SW480 (cell line): Measurements from ENCODE around the gene SLC51B.
"Not testable (repeated sequence)": the region's sequence is repeated elsewhere in the genome, so short reads cannot be mapped to it uniquely, and the experiment has no call there.

Source experiments
- DNase-seq: peaks from one replicate; pipeline ENCODE4 v3.0.0-alpha.2; 2016; ENCODE audit warnings: low spot score

The SLC51B gene

DNA sequence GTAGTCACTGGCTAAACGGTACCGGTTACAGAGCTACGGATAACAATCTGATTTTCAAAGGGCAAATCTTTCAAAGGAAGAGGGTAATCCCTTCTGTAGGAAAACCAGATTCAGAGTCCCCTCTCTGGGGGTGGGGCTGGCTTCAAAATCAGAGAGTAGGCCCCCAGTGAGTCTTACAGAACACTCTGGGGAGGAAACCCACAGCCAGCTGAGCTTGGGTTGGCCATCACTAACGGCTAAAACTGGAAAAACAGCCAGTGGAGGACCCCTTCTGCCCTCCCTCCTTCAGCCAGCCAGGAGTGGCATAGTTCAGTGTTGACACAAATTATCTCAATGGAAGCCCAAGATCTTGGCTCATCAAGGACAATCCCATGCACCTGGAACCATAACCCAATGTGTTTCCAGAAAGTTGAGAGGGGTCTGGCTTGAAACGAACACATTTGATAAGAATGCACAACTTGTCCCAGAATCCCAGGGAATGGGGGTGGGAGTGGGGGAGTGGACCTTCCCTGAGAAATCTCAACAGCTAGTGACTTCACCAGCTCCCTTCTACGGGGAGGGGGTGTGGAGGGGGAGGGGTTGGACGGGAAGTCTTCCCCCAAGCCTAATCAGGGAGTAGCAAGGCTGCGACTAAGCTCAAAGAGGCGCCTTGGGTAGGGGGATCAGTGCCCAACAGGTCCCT lies 21.6 kb downstream of the SLC51B start:
- DNase-seq, result no peak

DNA sequence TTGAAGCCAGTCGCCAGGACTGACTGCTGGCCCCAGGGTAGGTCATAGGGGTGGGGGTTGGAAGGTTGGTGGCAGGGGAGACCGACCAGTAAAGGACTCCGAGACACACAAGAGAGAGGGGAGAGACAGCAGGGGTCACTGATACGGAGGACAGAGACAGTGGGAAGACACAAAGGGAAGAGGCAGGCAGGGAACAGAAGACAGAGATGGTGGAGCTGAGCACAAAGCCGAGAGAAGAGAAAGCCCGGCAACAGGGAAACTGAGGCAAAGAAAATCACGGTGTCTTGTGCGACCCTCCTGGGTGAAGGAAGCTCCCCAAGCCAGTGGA lies 22.1 kb downstream of the SLC51B start:
- DNase-seq, result no peak

DNA sequence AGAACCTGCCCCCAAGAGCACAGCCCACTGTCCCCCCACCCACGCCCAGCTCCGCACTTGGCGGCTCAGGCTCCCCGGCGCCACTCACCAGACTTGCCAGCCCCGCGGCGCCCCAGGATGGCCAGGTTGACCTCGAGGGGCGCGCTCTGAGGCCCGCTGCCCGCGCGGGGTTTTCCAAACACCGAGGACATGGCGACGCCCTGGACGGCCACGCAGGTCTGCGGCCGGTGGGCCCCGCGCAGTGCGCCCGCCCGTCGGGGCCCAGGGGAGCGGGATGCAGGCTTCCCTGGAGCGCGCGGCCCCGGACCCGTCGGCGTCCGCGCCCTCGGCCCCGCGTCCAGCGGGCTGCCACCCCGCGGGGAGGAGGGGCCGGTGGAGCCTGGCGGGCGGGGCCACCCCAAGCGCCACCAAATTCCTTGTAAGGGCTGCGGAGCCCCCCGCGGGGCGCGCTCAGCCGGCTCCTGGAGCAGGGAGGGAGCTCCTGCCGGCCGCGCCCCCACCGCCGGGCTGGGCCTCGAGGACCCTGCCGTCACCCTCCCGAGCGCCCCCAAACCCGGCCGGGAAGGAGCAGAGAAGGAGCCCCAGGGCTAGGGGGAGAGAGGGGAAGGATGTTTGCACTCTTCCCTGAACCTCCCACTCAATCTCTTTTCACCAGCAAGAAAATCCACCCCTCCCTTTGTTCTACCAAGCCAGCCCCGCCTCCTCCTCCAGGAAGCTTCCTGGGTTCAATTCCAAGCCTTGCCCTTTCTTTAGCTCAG lies 22.6 kb downstream of the SLC51B start, which contains the start of gene RASL12:
Gene RASL12, minus strand, starts transcription at position 347 of the 758 bp plus-strand sequence. Its CDS starts 156 bp downstream, at position 191.
- DNase-seq, result no peak

DNA sequence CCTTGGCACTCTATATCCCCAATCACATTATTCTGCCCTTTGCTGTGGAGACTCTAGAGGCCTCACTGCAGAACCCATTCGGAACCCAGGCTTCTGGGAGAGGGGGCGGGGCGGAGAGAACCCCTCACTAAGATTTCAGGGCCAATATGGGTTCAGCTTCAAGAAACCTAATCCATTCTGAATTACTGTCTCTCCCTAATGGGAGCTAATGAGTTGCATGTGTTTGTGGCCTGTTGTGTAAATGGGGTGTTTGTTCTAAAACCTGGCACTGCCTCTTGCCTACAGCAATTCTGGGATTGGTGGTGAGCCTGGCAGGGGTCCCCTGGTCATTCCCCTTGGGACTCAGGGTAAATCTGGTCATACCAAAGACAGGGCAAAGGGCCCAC lies 23.2 kb downstream of the SLC51B start:
- no peak for DNase-seq

DNA sequence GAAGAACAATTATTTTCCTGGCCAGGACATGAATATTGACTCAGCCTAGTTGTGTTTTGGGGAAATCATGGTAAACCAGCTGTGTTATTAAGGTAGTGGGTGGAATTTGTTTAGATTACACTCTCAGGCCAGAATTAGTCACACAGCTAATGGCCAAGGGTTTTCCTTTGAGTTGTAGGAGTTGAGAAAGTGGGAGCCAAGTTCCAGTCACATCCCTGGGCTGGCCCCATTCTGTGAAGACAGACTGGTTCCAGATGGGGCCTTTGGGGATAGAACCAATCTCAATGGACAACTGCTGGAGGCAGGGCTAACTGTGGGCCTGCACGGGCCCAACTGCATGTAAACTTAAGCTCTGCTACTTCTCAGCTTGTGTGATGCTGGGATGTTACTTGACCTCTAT lies 24.0 kb downstream of the SLC51B start:
- DNase-seq, result no peak

DNA sequence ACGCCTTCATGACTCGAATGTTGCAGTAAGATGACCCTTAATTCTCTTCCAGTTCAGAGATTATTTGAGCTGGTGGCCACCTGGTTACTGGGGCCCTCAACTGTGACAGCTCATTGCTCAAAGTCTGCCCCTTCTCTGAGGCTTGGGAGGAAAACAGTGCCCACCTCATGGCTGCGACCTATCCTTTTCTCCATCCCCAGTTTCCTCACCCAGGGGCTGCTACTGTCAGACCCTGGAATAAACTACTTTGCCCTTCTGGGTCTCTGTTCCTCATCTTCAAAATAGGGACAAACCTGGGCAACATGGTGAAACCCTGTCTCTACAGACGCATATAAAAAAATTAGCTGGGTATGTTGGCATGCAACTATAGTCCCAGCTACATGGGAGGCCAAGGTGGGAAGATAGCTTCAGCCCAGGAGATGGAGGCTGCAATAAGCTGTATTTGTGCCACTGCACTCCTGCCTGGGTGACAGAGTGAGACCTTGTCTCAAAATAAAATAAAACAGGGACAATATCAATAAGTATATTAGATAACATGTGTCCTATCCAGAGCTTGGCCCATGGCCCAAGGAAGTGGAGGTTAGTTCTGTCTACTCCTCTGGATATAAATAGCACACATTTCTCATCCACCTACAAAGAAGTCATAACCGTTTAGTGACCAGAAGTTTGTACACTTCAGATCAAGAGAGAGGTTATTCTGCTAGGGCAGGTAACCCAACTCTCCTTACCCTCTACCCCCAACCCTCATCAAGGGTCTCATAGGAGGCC lies 24.8 kb downstream of the SLC51B start:
- DNase-seq, result no peak

- no peak for DNase-seq
Observed at GRCh38 chr15:65071381-65071811, 26.2 kb downstream of the SLC51B start.

- no peak for DNase-seq
Observed at GRCh38 chr15:65072027-65072426, 26.8 kb downstream of the SLC51B start.

- DNase-seq, result no peak
Observed at GRCh38 chr15:65072617-65073016, 27.4 kb downstream of the SLC51B start.

GRCh38 chr15:65074946-65075345 lies 29.8 kb downstream of the SLC51B start:
- DNase-seq, result not testable (repeated sequence)

- not testable (repeated sequence) for DNase-seq
Observed at GRCh38 chr15:65075607-65076395, 30.6 kb downstream of the SLC51B start.

DNA sequence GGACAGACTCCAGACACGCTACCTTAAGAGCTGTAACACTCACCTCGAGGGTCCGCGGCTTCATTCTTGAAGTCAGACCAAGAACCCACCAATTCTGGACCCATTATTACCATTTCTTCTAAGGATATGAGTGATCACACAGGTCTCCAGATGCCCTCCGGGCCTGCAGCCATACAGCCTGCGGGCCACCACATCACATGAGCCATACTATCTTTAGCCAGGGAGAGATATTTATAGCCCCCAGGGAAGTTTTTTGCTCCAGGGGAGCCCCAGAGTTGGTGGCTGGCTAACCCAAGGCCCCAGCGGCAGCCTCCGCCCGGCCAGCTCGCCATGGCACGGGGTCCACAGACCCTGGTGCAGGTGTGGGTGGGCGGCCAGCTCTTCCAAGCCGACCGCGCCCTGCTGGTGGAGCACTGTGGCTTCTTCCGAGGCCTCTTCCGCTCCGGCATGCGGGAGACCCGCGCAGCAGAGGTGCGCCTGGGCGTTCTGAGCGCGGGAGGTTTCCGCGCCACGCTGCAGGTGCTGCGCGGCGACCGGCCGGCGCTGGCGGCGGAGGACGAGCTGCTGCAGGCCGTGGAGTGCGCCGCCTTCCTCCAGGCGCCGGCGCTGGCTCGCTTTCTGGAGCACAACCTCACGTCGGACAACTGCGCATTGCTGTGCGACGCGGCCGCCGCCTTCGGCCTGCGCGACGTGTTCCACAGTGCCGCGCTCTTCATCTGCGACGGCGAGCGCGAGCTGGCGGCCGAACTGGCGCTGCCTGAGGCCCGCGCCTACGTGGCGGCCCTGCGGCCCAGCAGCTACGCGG lies 31.5 kb downstream of the SLC51B start, which contains the start of gene KBTBD13:
Gene KBTBD13, plus strand, starts transcription at position 261 of the 805 bp plus-strand sequence. Its CDS starts 70 bp downstream, at position 331.
- no peak for DNase-seq

GRCh38 chr15:65077291-65077980 lies 32.2 kb downstream of the SLC51B start:
- DNase-seq, result no peak

GRCh38 chr15:65077981-65078352 lies 32.8 kb downstream of the SLC51B start:
- DNase-seq, result no peak

DNA sequence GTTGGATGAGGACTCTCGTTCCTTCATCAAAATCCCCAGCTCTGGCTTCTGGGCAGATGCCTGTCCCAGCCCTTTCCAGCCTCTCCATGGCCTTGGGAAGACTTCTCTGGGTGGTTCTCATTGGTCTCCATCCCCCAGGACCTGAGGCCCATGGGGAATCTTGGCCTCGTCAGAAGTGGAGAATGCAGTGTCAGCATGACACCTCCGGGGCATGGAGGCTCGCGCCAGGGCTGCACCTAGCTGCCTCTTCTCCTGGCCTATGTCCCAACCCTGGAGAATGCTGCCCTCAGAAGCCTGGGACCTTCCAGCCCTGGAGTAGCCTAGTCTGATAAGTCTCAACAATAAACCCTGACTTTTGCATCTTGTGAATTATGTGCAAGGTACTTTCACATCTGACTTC lies 34.4 kb downstream of the SLC51B start:
- DNase-seq, result no peak

GRCh38 chr15:65081270-65081669 lies 36.1 kb downstream of the SLC51B start:
- no peak for DNase-seq

DNA sequence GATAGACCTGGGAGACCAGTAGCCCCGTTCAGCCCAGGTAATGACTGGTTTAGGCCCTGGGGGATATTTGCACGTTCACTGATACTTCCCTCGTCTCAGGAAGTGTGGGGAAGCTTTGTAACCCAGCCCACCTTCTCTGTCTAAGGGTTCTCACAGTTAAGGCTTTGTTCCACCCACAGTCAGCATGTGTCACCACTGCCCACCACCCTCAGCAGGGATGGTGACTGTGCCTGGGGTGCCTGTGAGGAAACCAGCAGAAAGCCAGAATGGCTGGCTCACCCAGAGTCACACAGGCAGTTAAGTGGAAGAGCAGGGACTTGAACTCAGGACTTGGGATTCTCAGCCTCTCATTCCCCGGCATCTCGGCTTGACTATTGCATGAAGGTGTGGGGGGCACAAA lies 36.6 kb downstream of the SLC51B start:
- no peak for DNase-seq

GRCh38 chr15:65082303-65082953 lies 37.2 kb downstream of the SLC51B start:
- peak; percentile 43 for DNase-seq

DNA sequence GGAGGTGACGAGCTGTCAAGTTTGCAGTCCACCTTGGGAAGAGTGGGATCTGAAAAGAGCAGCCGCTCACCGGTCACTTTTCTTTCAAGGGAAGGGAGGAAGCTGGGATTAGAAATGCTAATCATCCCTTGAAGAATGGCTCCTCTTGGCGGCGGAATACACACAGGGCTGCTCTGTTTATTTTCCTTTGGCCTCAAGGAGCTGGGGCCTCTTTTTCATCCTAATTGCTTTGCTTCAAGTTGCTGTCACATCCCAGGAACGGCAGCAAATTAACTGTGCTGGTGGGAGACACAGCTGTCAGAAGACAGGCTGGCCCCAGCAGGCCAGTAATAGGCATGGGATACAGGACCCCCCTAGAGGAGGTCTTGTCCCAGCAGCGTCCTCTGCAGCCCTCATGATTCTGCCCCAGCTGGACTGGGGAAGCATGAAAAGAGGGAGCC lies 38.1 kb downstream of the SLC51B start:
- DNase-seq, result no peak
